Gastrocnemius medialis (tissue), 4 donors: ENCODE data around the gene AP4E1. TPM values are rescaled to one million over a fixed set of nuclear protein-coding genes. Genes with fewer than 3 reads are reported as not detected.
"Not testable (repeated sequence)": the region's sequence is repeated elsewhere in the genome, so short reads cannot be mapped to it uniquely, and the experiment has no call there.

Experiments
- ATAC-seq, 2 donors: fragments of 150-250 bp; one replicate each; pipeline ENCODE4 v1.9.1; 2016
- DNase-seq, 2 donors: peaks; one replicate each; pipeline ENCODE4 v3.0.0-alpha.2; 2019
- H3K27ac ChIP-seq, 4 donors: fragments of 200-600 bp; sonication (generic); 1 replicate in 1 of 4; 2 replicates in 3 of 4; pipeline ENCODE4 v1.5.1; 2016 to 2018; ENCODE audit warnings: mild to moderate bottlenecking in 2 of 4, moderate library complexity in 1 of 4
- H3K27me3 ChIP-seq, 3 donors: fragments of 200-600 bp; sonication (generic) in 2 of 3; 1 replicate in 1 of 3; 2 replicates in 2 of 3; pipeline versions ENCODE4 v1.5.1 to v1.6.0; 2016 to 2019; ENCODE audit warnings: mild to moderate bottlenecking in 1 of 3, moderate library complexity in 1 of 3
- H3K36me3 ChIP-seq, 2 donors: fragments of 200-600 bp; sonication (generic) in 1 of 2; one replicate each; pipeline ENCODE4 v1.5.1; 2017 to 2018
- H3K4me1 ChIP-seq, 2 donors: fragments of 200-600 bp; sonication (generic) in 1 of 2; one replicate each; pipeline ENCODE4 v1.5.1; 2016 to 2017; ENCODE audit warnings: mild to moderate bottlenecking in 2 of 2
- H3K4me3 ChIP-seq, 4 donors: fragments of 200-600 bp; sonication (generic) in 3 of 4; 1 replicate in 1 of 4; 2 replicates in 3 of 4; pipeline ENCODE4 v1.5.1; 2016 to 2019; ENCODE audit warnings: mild to moderate bottlenecking in 2 of 4
- H3K9me3 ChIP-seq, 3 donors: fragments of 200-600 bp; sonication (generic) in 2 of 3; 1 replicate in 1 of 3; 2 replicates in 2 of 3; pipeline ENCODE4 v1.5.1; 2016 to 2019
- POLR2A ChIP-seq, 2 donors: fragments of 450-650 bp; IDR thresholded peaks; one replicate each; pipeline ENCODE4 v1.6.1; 2017; ENCODE audit warnings: antibody characterized with exemption in 2 of 2, mild to moderate bottlenecking in 2 of 2, moderate library complexity in 2 of 2
- in situ Hi-C, 4 donors: fragments of 200-750 bp; cut with MboI; loops; one replicate each; pipeline versions ENCODE4 v1.15.0 to v1.8.0; 2017; ENCODE audit warnings: low sequenced_read_pairs in 4 of 4
- intact Hi-C: fragments of 100-400 bp; cut with DNase I; formaldehyde crosslinking; loops from one replicate; pipeline ENCODE4 v1.15.1; 2023; ENCODE audit warnings: low total_unique reads
- total RNA-seq, 4 donors: library from RNA; depleted of rRNA; stranded (reverse); fragments of >200 nt; gene quantifications; one replicate each; pipeline versions ENCODE4 v1.1.0 to v1.2.3, GENCODE V29; 2016
- TF ChIP-seq, protein P1 (sequence below), 5 experiments: fragments of 450-650 bp in 3 of 5; fragments of 200-600 bp in 2 of 5; sonication (generic) in 2 of 5; IDR thresholded peaks in 4 of 5; conservative IDR thresholded peaks in 1 of 5; 1 replicate in 4 of 5; 2 replicates in 1 of 5; pipeline ENCODE4 v1.5.1; 2016 to 2019; ENCODE audit warnings: antibody characterized with exemption in 5 of 5, mild to moderate bottlenecking in 3 of 5, moderate library complexity in 3 of 5

Gene AP4E1
- total RNA-seq, 4 donors from 2014 or later: 11.6 to 14.0 (median 13.4) TPM

DNA sequence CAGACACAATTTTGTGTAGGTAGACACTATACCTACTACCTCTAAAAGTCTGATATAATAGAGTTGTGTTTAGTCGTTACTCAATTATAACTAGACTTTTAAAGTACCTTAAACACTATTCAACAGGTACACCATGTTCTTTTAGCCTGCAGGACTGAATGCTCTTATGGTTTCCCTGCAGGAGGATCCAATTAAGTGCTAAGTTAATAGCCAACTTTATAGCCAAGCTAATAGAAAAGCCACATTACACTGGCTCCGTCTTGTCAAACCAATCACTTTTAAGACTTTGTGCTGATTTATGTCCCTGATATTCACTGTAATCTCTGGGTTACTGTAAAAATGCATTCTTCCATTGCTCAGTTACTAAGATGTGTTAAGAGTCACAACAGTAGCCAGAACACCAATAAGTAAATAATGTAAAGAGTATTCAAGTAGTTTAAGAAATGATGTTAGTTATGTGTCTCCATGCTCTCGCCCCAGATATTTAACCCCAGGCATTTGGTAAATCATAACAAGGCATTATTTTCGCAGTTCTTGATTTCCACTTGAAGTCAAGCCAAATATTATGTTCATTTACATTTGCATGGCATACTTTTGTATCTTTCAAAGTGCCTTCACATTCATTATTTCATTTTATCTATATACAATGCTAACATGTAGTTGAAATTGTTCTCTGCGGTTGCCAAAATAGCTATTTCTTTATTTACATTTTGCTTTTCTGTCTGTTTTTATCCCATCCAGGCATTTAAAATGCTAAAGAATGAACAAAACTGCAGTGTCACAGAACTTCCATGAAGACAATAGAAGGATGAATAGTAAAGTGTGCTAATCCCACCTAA is 42.7 kb upstream of the AP4E1 start:
- TF ChIP-seq, protein P1, sequence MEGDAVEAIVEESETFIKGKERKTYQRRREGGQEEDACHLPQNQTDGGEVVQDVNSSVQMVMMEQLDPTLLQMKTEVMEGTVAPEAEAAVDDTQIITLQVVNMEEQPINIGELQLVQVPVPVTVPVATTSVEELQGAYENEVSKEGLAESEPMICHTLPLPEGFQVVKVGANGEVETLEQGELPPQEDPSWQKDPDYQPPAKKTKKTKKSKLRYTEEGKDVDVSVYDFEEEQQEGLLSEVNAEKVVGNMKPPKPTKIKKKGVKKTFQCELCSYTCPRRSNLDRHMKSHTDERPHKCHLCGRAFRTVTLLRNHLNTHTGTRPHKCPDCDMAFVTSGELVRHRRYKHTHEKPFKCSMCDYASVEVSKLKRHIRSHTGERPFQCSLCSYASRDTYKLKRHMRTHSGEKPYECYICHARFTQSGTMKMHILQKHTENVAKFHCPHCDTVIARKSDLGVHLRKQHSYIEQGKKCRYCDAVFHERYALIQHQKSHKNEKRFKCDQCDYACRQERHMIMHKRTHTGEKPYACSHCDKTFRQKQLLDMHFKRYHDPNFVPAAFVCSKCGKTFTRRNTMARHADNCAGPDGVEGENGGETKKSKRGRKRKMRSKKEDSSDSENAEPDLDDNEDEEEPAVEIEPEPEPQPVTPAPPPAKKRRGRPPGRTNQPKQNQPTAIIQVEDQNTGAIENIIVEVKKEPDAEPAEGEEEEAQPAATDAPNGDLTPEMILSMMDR (IDR thresholded peaks at IDR 0.05 in 4 of 5, conservative IDR thresholded peaks at IDR 0.05 in 1 of 5): no peak
- TF ChIP-seq POLR2A (IDR thresholded peaks at IDR 0.05): no peak
- no peaks in the 10 kb centered on the region for H3K4me1 ChIP-seq
- H3K27me3 ChIP-seq: no peaks in the 10 kb centered on the region
- intact Hi-C loops: no loop called here
- no peaks in the 10 kb centered on the region for H3K9me3 ChIP-seq
- no peaks in the 10 kb centered on the region for H3K36me3 ChIP-seq
- in situ Hi-C loops: no loop called here
- no peak for DNase-seq
- no peak for ATAC-seq
- no peak overlapping the region for H3K4me3 ChIP-seq
- H3K27ac ChIP-seq: peak overlapping the region in 1 of 4 donors; percentile 4

- TF ChIP-seq, protein P1 (IDR thresholded peaks at IDR 0.05 in 4 of 5, conservative IDR thresholded peaks at IDR 0.05 in 1 of 5): no peak
- TF ChIP-seq POLR2A (IDR thresholded peaks at IDR 0.05): no peak
- no peak overlapping the region for H3K4me3 ChIP-seq
- DNase-seq (no peak), ATAC-seq (no peak)
- no peaks in the 10 kb centered on the region for H3K27me3 ChIP-seq
- H3K36me3 ChIP-seq: no peaks in the 10 kb centered on the region
- intact Hi-C loops (no loop called here), in situ Hi-C loops (loop anchor here in 1 of 4 donors (5.0 kb wide), 1 partner anchor 110 kb away; no protein-coding TSS in a partner anchor)
- H3K9me3 ChIP-seq: no peaks in the 10 kb centered on the region
- no peaks in the 10 kb centered on the region for H3K4me1 ChIP-seq
- H3K27ac ChIP-seq: no peak overlapping the region
These were observed 36.7 kb upstream of the AP4E1 start for GRCh38 chr15:50871832-50872231.

DNA sequence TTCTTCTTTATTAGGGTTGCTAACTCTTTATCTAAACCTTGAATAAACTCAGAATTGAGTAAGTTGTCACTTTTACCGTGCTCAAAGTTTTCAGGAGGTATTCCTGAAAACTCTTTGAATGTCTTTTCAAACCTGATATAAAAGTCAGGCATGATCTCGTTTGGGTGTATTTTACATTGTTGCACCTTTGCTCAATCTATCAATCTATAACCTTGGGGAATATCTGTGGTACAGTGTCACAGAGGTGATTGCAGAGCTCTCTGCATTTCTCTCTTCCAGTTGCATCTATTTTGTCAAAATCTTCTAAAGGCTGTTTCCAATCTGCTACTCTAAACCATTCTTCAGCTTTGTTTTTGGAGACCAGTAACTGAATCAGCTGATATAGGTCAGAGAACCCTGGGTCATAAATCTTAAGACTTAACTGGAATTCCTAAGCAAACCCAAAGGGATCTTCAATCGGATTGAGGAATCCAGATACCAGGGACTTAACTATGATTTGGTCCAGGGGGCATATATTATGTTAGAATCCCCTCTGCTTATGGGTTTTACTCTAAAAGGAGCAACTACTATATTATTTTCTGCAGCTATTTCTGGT is 35.6 kb upstream of the AP4E1 start:
- DNase-seq: no peak

DNA sequence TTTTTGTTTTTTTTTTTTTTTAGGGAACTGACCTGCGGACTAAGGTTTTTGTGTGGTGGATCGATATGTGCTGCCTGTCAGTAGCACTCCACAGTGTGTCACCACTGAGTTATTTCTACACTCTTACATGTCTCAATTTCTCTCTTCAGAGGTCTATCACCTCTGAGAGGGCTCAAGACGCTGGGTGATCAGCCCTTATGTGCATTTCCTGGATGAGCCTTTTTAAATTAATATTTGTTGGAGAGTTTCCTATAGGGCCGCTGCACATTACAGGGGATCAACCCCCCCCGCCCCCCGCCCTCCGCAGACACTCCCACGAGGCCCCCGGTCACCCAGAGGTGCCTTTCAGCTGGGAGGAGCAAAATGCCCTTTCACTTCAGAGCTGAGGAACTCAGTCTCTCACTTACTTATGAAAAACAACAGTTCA is 34.5 kb upstream of the AP4E1 start:
- no peaks in the 10 kb centered on the region for H3K36me3 ChIP-seq
- H3K9me3 ChIP-seq: no peaks in the 10 kb centered on the region
- TF ChIP-seq POLR2A (IDR thresholded peaks at IDR 0.05): no peak
- TF ChIP-seq, protein P1 (IDR thresholded peaks at IDR 0.05 in 4 of 5, conservative IDR thresholded peaks at IDR 0.05 in 1 of 5): no peak
- ATAC-seq: no peak
- H3K4me3 ChIP-seq: no peak overlapping the region
- H3K4me1 ChIP-seq: peaks cover 0 to 4% of the 10 kb centered on the region in 2 donors
- no peak for DNase-seq
- intact Hi-C loops (no loop called here), in situ Hi-C loops (loop anchor here in 1 of 4 donors (5.0 kb wide), 1 partner anchor 112 kb away; no protein-coding TSS in a partner anchor)
- no peak overlapping the region for H3K27ac ChIP-seq
- H3K27me3 ChIP-seq: no peaks in the 10 kb centered on the region

More for the DNA sequence above, 35.6 kb upstream of the AP4E1 start:
- TF ChIP-seq, protein P1 (IDR thresholded peaks at IDR 0.05 in 4 of 5, conservative IDR thresholded peaks at IDR 0.05 in 1 of 5): no peak
- TF ChIP-seq POLR2A (IDR thresholded peaks at IDR 0.05): no peak
- in situ Hi-C loops (loop anchor here in 1 of 4 donors (5.0 kb wide), 1 partner anchor 111 kb away; no protein-coding TSS in a partner anchor), intact Hi-C loops (no loop called here)
- no peaks in the 10 kb centered on the region for H3K36me3 ChIP-seq
- H3K4me3 ChIP-seq: no peak overlapping the region
- no peak overlapping the region for H3K27ac ChIP-seq
- ATAC-seq: no peak
- H3K27me3 ChIP-seq: no peaks in the 10 kb centered on the region
- no peaks in the 10 kb centered on the region for H3K9me3 ChIP-seq
- H3K4me1 ChIP-seq: peaks cover 0 to 4% of the 10 kb centered on the region in 2 donors

GRCh38 chr15:50875238-50875637 is 33.2 kb upstream of the AP4E1 start:
- not testable (repeated sequence) for H3K27me3 ChIP-seq

More at GRCh38 chr15:50875238-50875637, 33.2 kb upstream of the AP4E1 start:
- in situ Hi-C loops (loop anchor here in 1 of 4 donors (5.0 kb wide), 1 partner anchor 118 kb away; no protein-coding TSS in a partner anchor), intact Hi-C loops (loop anchor here (5.0 kb wide), 1 partner anchor 108 kb away; the partner anchor contains the start of gene SPPL2A)
- H3K9me3 ChIP-seq, H3K4me3 ChIP-seq, H3K4me1 ChIP-seq, H3K36me3 ChIP-seq, DNase-seq, ATAC-seq, H3K27ac ChIP-seq: not testable (repeated sequence)
